ENCODE data around the gene CNGA4.

CNGA4 gene

DNA sequence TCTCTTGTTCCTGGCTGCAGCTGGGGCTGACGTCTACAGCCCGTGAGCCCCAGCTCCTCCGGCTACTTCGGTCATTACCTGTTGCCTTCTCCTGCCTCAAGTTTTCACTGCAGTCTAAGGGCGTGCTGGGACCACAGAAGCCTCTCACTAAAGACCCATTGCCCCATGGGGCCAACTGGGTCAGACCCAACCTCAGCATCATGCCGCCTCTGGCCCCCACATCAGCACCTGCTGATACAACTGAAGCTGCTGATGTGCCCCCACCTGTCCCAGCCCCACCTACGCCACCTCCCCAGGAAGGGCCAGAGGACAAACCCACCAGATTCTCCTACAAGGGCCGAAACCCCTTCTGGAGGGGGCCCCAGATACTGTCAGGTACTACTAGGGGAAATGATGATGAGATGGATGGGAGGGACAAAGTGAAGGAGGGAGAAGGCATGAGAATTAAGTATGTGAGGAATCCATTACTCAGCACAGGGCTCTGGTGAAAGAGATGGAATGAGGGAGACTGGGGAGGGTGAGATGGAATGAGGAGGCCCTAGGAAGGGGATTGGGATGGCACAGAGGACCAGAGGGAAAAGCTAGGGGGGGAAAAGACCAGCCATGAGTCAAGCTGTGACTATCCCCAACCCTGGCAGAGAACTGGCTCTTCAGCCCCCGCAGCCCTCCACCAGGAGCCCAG lies 28.5 kb upstream of the CNGA4 start:
- peak overlapping the region; percentile 12 for H3K27ac Mint-ChIP-seq
- H3K9me3 Mint-ChIP-seq, result no peaks in the 10 kb centered on the region
- no peak for ATAC-seq
- peaks cover 41% of the 10 kb centered on the region for H3K36me3 Mint-ChIP-seq
- peak in 1 of 2 donors; percentile 2 for DNase-seq (ENCODE audit: low spot score in 2 of 2)
- H3K4me3 Mint-ChIP-seq, result no peak overlapping the region
- H3K4me1 Mint-ChIP-seq, result peaks cover 3% of the 10 kb centered on the region

DNA sequence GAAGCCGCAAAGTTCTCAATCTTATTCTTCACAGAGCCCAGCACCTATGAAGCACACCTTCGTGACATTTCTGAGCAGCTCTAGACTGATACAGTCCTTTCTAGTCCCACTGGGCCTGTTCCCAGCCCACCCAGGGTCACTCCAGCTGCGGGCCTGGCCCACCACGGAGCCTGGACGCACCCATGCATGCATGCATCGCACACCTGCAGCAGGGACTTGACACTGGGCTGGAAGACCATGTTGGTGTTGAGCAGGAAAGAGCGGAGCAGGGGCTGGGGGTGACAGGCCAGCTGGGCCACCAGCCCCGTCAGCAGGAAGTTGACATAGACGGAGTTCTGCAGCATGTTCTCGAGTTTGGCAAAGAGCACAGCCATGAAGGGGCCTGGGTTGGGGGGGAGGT lies 24.4 kb upstream of the CNGA4 start:
- peaks cover 55% of the 10 kb centered on the region for H3K36me3 Mint-ChIP-seq
- no peak overlapping the region for H3K27ac Mint-ChIP-seq
- ATAC-seq (no peak), DNase-seq (ENCODE audit: low spot score in 2 of 2) (no peak)
- H3K4me3 Mint-ChIP-seq, result no peak overlapping the region
- no peaks in the 10 kb centered on the region for H3K4me1 Mint-ChIP-seq
- no peaks in the 10 kb centered on the region for H3K9me3 Mint-ChIP-seq

DNA sequence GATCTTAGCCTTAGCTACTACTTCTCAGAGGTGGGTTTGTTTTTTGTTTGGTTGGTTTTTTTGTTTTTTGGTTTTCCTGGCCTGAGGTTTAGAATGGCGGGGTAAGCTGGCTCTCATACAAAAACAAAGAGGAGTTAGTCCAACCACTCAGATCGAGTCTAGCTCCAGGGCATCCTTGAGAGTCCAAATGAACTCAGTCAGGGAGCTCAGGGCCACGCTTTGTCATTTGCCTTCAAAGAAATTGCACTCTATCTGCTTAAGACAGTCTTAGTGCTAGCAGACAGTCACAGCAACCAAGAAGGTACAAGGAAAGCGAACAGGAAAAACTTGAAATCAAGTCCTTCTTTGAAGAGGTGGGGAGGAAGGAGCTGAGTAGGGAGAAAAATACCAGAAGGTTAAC lies 22.4 kb upstream of the CNGA4 start:
- Mint-ChIP-seq H3K4me1 (no peaks in the 10 kb centered on the region), H3K27ac (no peak overlapping the region), H3K4me3 (no peak overlapping the region), H3K9me3 (no peaks in the 10 kb centered on the region), H3K36me3 (peaks cover 62% of the 10 kb centered on the region)
- DNase-seq (ENCODE audit: low spot score in 2 of 2) (no peak), ATAC-seq (no peak)

DNA sequence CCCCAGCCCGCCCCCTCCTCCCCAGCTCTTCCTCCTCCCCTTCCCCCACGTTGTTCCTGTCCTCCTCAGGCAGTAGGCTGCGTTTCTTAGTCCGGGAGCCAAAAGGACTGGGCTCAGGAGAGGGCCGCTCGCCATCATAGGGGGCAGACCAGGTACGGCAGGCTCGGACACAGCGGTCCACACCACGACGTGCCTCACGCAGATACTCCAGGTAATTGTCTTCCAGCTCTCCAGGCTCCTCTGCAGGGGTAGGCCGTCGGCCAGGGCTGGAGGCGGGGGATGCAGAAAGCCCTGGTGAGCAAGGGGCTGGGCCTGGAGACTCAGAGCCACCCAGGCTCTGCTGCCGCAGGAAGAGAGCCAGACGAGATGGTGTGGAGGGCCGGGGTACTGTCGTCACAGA lies 21.2 kb upstream of the CNGA4 start:
- no peak overlapping the region for H3K4me3 Mint-ChIP-seq
- no peak overlapping the region for H3K27ac Mint-ChIP-seq
- H3K9me3 Mint-ChIP-seq, result no peaks in the 10 kb centered on the region
- ATAC-seq, result no peak
- no peaks in the 10 kb centered on the region for H3K4me1 Mint-ChIP-seq
- peaks cover 75% of the 10 kb centered on the region for H3K36me3 Mint-ChIP-seq
- no peak for DNase-seq (ENCODE audit: low spot score in 2 of 2)

- Mint-ChIP-seq H3K27ac (peak overlapping the region; percentile 27), H3K36me3 (peaks cover 84% of the 10 kb centered on the region), H3K4me1 (no peaks in the 10 kb centered on the region), H3K9me3 (no peaks in the 10 kb centered on the region), H3K4me3 (no peak overlapping the region)
- DNase-seq (ENCODE audit: low spot score in 2 of 2) (no peak), ATAC-seq (no peak)
These were observed 19.5 kb upstream of the CNGA4 start for GRCh38 chr11:6219359-6219758.

- peaks cover 38% of the 10 kb centered on the region for H3K4me1 Mint-ChIP-seq
- DNase-seq (ENCODE audit: low spot score in 2 of 2) (no peak), ATAC-seq (no peak)
- H3K4me3 Mint-ChIP-seq, result no peak overlapping the region
- H3K27ac Mint-ChIP-seq, result no peak overlapping the region
- H3K9me3 Mint-ChIP-seq, result no peaks in the 10 kb centered on the region
- H3K36me3 Mint-ChIP-seq, result peaks cover 46% of the 10 kb centered on the region
These were observed 15.0 kb upstream of the CNGA4 start for GRCh38 chr11:6223854-6224253.

DNA sequence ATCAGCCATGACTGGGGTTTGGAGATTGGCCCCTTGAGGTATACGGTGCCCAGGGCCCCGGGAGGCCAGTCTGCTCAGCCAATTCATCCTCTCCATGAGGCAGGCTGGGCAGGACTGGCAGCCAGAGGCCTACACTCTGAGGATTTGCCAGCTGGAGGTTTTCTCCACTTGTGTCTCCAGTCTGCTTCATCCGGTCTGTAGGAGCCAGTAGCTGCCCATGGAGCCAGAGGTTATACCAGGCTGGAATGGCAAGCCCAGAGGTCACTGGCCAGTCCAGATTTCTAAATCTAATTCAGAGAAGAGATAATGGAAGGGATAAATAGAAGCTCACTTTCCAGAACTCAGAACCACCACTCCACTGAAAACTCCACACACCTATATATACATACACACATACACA lies 14.5 kb upstream of the CNGA4 start:
- Mint-ChIP-seq H3K4me1 (peaks cover 44% of the 10 kb centered on the region), H3K36me3 (peaks cover 40% of the 10 kb centered on the region), H3K27ac (no peak overlapping the region)

GRCh38 chr11:6225024-6225423 lies 13.9 kb upstream of the CNGA4 start:
- Mint-ChIP-seq H3K36me3 (peaks cover 34% of the 10 kb centered on the region), H3K4me3 (no peak overlapping the region), H3K27ac (peak overlapping the region; percentile 1), H3K9me3 (no peaks in the 10 kb centered on the region), H3K4me1 (peaks cover 50% of the 10 kb centered on the region)
- DNase-seq (ENCODE audit: low spot score in 2 of 2) (no peak), ATAC-seq (no peak)

More for the DNA sequence above, 14.5 kb upstream of the CNGA4 start:
- DNase-seq (ENCODE audit: low spot score in 2 of 2) (no peak), ATAC-seq (no peak)
- Mint-ChIP-seq H3K4me3 (no peak overlapping the region), H3K9me3 (no peaks in the 10 kb centered on the region)

GRCh38 chr11:6225896-6226295 lies 13.0 kb upstream of the CNGA4 start:
- Mint-ChIP-seq H3K4me3 (no peak overlapping the region), H3K4me1 (peaks cover 59% of the 10 kb centered on the region), H3K27ac (peak overlapping the region; percentile 1), H3K9me3 (no peaks in the 10 kb centered on the region), H3K36me3 (peaks cover 26% of the 10 kb centered on the region)
- no peak for ATAC-seq
- DNase-seq (ENCODE audit: low spot score in 2 of 2), result no peak

DNA sequence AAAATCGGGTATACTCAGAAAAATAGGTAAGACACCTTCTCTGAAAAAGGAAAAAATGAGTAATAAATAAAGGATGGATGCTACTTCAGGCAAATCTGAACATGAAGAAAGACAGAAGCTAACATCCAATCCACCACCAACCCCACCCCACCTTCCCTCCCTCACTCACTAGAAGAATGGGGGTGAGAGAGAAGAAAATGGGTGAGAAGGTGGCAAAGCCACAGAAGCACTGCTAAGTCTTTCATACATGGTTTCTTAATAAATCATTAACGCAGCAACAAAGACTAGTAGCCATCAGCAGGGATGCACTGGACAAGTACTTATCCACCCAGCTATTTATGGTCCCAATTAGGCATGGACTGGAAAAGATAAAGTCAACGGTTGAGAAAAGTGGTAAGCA lies 10.4 kb upstream of the CNGA4 start:
- Mint-ChIP-seq H3K36me3 (peaks cover 1% of the 10 kb centered on the region), H3K4me3 (no peak overlapping the region), H3K9me3 (no peaks in the 10 kb centered on the region), H3K4me1 (peaks cover 69% of the 10 kb centered on the region), H3K27ac (peak overlapping the region; percentile 14)
- DNase-seq (ENCODE audit: low spot score in 2 of 2), result no peak
- ATAC-seq, result peak; percentile 66

- H3K4me1 Mint-ChIP-seq, result peaks cover 75% of the 10 kb centered on the region
- peak overlapping the region; percentile 28 for H3K4me3 Mint-ChIP-seq
These were observed 9.0 kb upstream of the CNGA4 start for GRCh38 chr11:6229911-6230310.

GRCh38 chr11:6232899-6233298 lies 6.0 kb upstream of the CNGA4 start:
- H3K4me1 Mint-ChIP-seq, result peaks cover 53% of the 10 kb centered on the region
- H3K9me3 Mint-ChIP-seq, result no peaks in the 10 kb centered on the region
- H3K36me3 Mint-ChIP-seq, result peaks cover 10% of the 10 kb centered on the region
- no peak overlapping the region for H3K27ac Mint-ChIP-seq
- ATAC-seq (no peak), DNase-seq (ENCODE audit: low spot score in 2 of 2) (no peak)
- peak overlapping the region; percentile 98 for H3K4me3 Mint-ChIP-seq

More at GRCh38 chr11:6229911-6230310, 9.0 kb upstream of the CNGA4 start:
- Mint-ChIP-seq H3K27ac (peak overlapping the region; percentile 7), H3K9me3 (no peaks in the 10 kb centered on the region), H3K36me3 (peaks cover 8% of the 10 kb centered on the region)
- DNase-seq (ENCODE audit: low spot score in 2 of 2), result no peak
- no peak for ATAC-seq

DNA sequence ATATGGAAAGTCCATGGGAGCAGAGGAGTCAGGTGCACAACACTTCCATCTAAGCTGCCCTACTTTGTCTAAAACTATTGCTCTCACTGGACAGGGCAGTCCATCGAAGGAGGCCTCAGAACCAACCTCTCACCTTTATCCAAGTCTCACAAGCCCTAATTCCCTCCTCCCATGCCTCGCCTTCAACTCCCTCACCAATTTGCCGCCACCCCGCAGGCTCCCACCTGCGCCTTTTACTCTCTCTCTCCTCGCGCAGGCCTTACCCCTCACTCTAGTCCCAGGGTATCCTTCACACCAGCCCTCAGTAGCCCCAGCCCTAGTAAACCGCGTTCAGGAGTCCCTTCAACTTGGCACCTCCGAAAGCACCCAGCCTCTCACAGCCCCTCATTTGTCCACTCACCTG lies 4.9 kb upstream of the CNGA4 start:
- Mint-ChIP-seq H3K36me3 (peaks cover 10% of the 10 kb centered on the region), H3K27ac (peak overlapping the region; percentile 96), H3K4me1 (peaks cover 45% of the 10 kb centered on the region), H3K9me3 (no peaks in the 10 kb centered on the region), H3K4me3 (peak overlapping the region; percentile 98)
- DNase-seq (ENCODE audit: low spot score in 2 of 2) (no peak), ATAC-seq (peak; percentile 0)

- Mint-ChIP-seq H3K27ac (peak within 1 kb of the TSS; percentile 96), H3K4me1 (peaks cover 39% of the 10 kb centered on the region), H3K9me3 (no peaks in the 10 kb centered on the region), H3K4me3 (peak within 1 kb of the TSS; percentile 98), H3K36me3 (peaks cover 10% of the 10 kb centered on the region)
- DNase-seq (ENCODE audit: low spot score in 2 of 2) (peak; percentile 95 to 99), ATAC-seq (peak; percentile 94)
These were observed 4.3 kb upstream of the CNGA4 start, which contains the start of gene FHIP1B for GRCh38 chr11:6234387-6235107. Gene FHIP1B (minus strand): TSS chr11:6234636. CDS start chr11:6224516, 10,120 bp downstream.

GRCh38 chr11:6237266-6237665 lies 1.6 kb upstream of the CNGA4 start:
- ATAC-seq (no peak), DNase-seq (ENCODE audit: low spot score in 2 of 2) (no peak)
- Mint-ChIP-seq H3K4me3 (no peak overlapping the region), H3K36me3 (peaks cover 10% of the 10 kb centered on the region), H3K27ac (no peak overlapping the region), H3K4me1 (peaks cover 22% of the 10 kb centered on the region), H3K9me3 (no peaks in the 10 kb centered on the region)

DNA sequence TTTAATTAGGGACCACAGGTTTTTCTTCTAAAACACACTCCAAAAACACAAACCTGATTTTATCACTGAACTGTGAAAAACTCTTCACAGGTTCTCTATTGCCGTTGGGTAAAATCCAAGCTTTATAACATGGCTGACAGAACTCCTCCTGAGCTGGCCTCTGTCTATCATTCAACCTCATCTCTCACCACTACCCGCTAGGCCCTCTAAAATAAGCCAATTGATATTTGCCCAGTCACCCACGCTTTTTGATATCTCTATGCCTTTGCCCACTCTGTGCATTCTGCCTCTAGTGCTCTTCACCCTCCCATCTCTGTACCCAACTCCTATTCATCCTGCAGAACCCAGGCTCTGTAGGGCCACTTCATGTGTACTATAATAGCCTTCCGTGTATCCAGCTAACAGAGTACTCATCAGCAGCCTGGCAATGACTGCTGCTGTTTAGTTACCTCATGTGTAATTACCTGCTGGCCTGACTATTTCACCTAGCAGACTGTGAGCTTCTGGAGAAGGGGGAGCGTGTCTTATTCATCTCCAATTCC lies 1.1 kb upstream of the CNGA4 start:
- H3K27ac Mint-ChIP-seq, result no peak overlapping the region
- H3K4me1 Mint-ChIP-seq, result peaks cover 21% of the 10 kb centered on the region
- DNase-seq (ENCODE audit: low spot score in 2 of 2) (no peak), ATAC-seq (no peak)
- no peak overlapping the region for H3K4me3 Mint-ChIP-seq
- peaks cover 10% of the 10 kb centered on the region for H3K36me3 Mint-ChIP-seq
- H3K9me3 Mint-ChIP-seq, result no peaks in the 10 kb centered on the region
